Natural killer cell (primary cell): ENCODE measurements around the gene PRKAG2. TPM values are rescaled to one million over a fixed set of nuclear protein-coding genes. Genes with fewer than 3 reads are reported as not detected.

Experiments
- ATAC-seq, 3 donors: fragments of 150-1000 bp in 2 of 3; fragments of 200-7000 bp in 1 of 3; cut with Tn5 transposase; 1 replicate in 1 of 3; 2 replicates in 2 of 3; pipeline ENCODE4 v1.10.0; 2021; ENCODE audit warnings: mild to moderate bottlenecking in 2 of 3, moderate library complexity in 2 of 3
- DNase-seq, 2 donors: peaks; one replicate each; pipeline versions ENCODE4 v3.0.0 to v3.0.0-alpha.2; 2013 to 2021; ENCODE audit warnings: mixed read lengths in 1 of 2
- H3K27ac ChIP-seq: one replicate; pipeline ENCODE4 v1.5.1; 2013; ENCODE audit warnings: mild to moderate bottlenecking, low read length
- H3K27me3 ChIP-seq: one replicate; pipeline ENCODE4 v1.6.1; 2013; ENCODE audit warnings: low read length; ENCODE audit not compliant: control insufficient read depth, insufficient read depth
- H3K36me3 ChIP-seq: one replicate; pipeline ENCODE4 v1.6.1; 2013; ENCODE audit warnings: low read length; ENCODE audit not compliant: control insufficient read depth, insufficient read depth
- H3K4me1 ChIP-seq: one replicate; pipeline ENCODE4 v1.6.1; 2013; ENCODE audit warnings: low read length; ENCODE audit not compliant: control insufficient read depth, insufficient read depth
- H3K4me3 ChIP-seq: one replicate; pipeline ENCODE4 v1.5.1; 2013; ENCODE audit warnings: low read length
- H3K9me3 ChIP-seq: one replicate; pipeline ENCODE4 v1.6.1; 2013; ENCODE audit warnings: low read length; ENCODE audit not compliant: control insufficient read depth, insufficient read depth
- H3K27ac Mint-ChIP-seq, 2 donors: one replicate each; pipeline ENCODE4 v1.8.0; 2022; ENCODE audit warnings: mild to moderate bottlenecking in 2 of 2, mixed read lengths in 2 of 2, moderate library complexity in 1 of 2
- H3K27me3 Mint-ChIP-seq, 2 donors: one replicate each; pipeline ENCODE4 v1.8.0; 2022; ENCODE audit warnings: low read depth in 2 of 2, mixed read lengths in 2 of 2
- H3K36me3 Mint-ChIP-seq: one replicate; pipeline ENCODE4 v1.8.0; 2022; ENCODE audit warnings: mixed read lengths
- H3K4me1 Mint-ChIP-seq, 2 donors: one replicate each; pipeline ENCODE4 v1.8.0; 2022; ENCODE audit warnings: mixed read lengths in 2 of 2
- H3K4me3 Mint-ChIP-seq: one replicate; pipeline ENCODE4 v1.8.0; 2022; ENCODE audit warnings: mild to moderate bottlenecking, moderate library complexity, mixed read lengths
- H3K9me3 Mint-ChIP-seq, 2 donors: one replicate each; pipeline ENCODE4 v1.8.0; 2022; ENCODE audit warnings: mixed read lengths in 2 of 2
- CTCF ChIP-seq: fragments of 200-600 bp; IDR thresholded peaks from one replicate; pipeline ENCODE4 v1.8.0; 2022; ENCODE audit warnings: antibody characterized with exemption
- WGBS: methylation state at CpG from one replicate; pipeline ENCODE4 v1.1.7; 2013; ENCODE audit warnings: missing lambda C conversion rate; ENCODE audit not compliant: insufficient coverage; 5-methylcytosine and 5-hydroxymethylcytosine counted together
- intact Hi-C: fragments of 100-400 bp; cut with micrococcal nuclease; formaldehyde crosslinking; loops from one replicate; pipeline ENCODE4 v1.14.2; 2022
- total RNA-seq, 4 donors: library from RNA; stranded (reverse); fragments of 120-200 nt in 1 of 4; gene quantifications; one replicate each; pipeline versions ENCODE4 v1.2.3 to v1.2.4, GENCODE V29; 2013 to 2022

Gene PRKAG2
- total RNA-seq, 3 donors from 2014 or later (not counting 1 experiment from before 2014, with no cell fraction given): 42.6 to 66.5 (median 64.4) TPM

- WGBS: 98% methylated on average over 4 of the region's 4 CpGs
Measured at GRCh38 chr7:151650161-151650560, 226.8 kb downstream of the PRKAG2 start.

GRCh38 chr7:151648429-151648828 is 228.5 kb downstream of the PRKAG2 start:
- Mint-ChIP-seq H3K9me3 (no peaks in the 10 kb centered on the region), H3K36me3 (no peaks in the 10 kb centered on the region), H3K4me3 (no peak overlapping the region), H3K4me1 (no peaks in the 10 kb centered on the region), H3K27ac (no peak overlapping the region), H3K27me3 (no peaks in the 10 kb centered on the region)
- DNase-seq: no peak
- no peak for TF ChIP-seq CTCF
- H3K4me3 ChIP-seq: no peak overlapping the region
- 88% methylated on average over 6 of the region's 6 CpGs for WGBS
- no peak overlapping the region for H3K27ac ChIP-seq
- intact Hi-C loops: no loop called here
- no peaks in the 10 kb centered on the region for H3K4me1 ChIP-seq
- H3K27me3 ChIP-seq: no peaks in the 10 kb centered on the region
- H3K36me3 ChIP-seq: peaks cover 2% of the 10 kb centered on the region
- ATAC-seq: no peak
- H3K9me3 ChIP-seq: no peaks in the 10 kb centered on the region

More at GRCh38 chr7:151650161-151650560, 226.8 kb downstream of the PRKAG2 start:
- ATAC-seq (no peak), DNase-seq (no peak)
- no peaks in the 10 kb centered on the region for H3K27me3 ChIP-seq
- H3K9me3 Mint-ChIP-seq: no peaks in the 10 kb centered on the region
- intact Hi-C loops: no loop called here
- H3K36me3 Mint-ChIP-seq: no peaks in the 10 kb centered on the region
- H3K27ac Mint-ChIP-seq: no peak overlapping the region
- H3K27me3 Mint-ChIP-seq: no peaks in the 10 kb centered on the region
- H3K4me3 Mint-ChIP-seq: no peak overlapping the region
- no peak for TF ChIP-seq CTCF
- no peak overlapping the region for H3K27ac ChIP-seq
- H3K4me3 ChIP-seq: no peak overlapping the region
- peaks cover 2% of the 10 kb centered on the region for H3K36me3 ChIP-seq
- no peaks in the 10 kb centered on the region for H3K4me1 ChIP-seq
- no peaks in the 10 kb centered on the region for H3K4me1 Mint-ChIP-seq
- H3K9me3 ChIP-seq: no peaks in the 10 kb centered on the region

GRCh38 chr7:151647874-151648273 is 229.0 kb downstream of the PRKAG2 start:
- no peak for TF ChIP-seq CTCF
- H3K36me3 Mint-ChIP-seq: no peaks in the 10 kb centered on the region
- no peak overlapping the region for H3K27ac Mint-ChIP-seq
- H3K4me3 Mint-ChIP-seq: no peak overlapping the region
- Histone ChIP-seq H3K9me3 (no peaks in the 10 kb centered on the region), H3K4me3 (no peak overlapping the region), H3K27me3 (no peaks in the 10 kb centered on the region), H3K27ac (no peak overlapping the region), H3K4me1 (no peaks in the 10 kb centered on the region), H3K36me3 (peaks cover 2% of the 10 kb centered on the region)
- no peak for ATAC-seq
- WGBS: 92% methylated on average over 2 of the region's 3 CpGs
- DNase-seq: no peak
- H3K4me1 Mint-ChIP-seq: no peaks in the 10 kb centered on the region
- H3K9me3 Mint-ChIP-seq: no peaks in the 10 kb centered on the region
- intact Hi-C loops: no loop called here
- H3K27me3 Mint-ChIP-seq: no peaks in the 10 kb centered on the region

- no peaks in the 10 kb centered on the region for H3K36me3 Mint-ChIP-seq
- Histone ChIP-seq H3K36me3 (peaks cover 2% of the 10 kb centered on the region), H3K9me3 (no peaks in the 10 kb centered on the region), H3K4me3 (no peak overlapping the region), H3K27ac (no peak overlapping the region), H3K27me3 (no peaks in the 10 kb centered on the region), H3K4me1 (no peaks in the 10 kb centered on the region)
- intact Hi-C loops: no loop called here
- H3K4me3 Mint-ChIP-seq: no peak overlapping the region
- DNase-seq (no peak), ATAC-seq (no peak)
- H3K9me3 Mint-ChIP-seq: no peaks in the 10 kb centered on the region
- no peak overlapping the region for H3K27ac Mint-ChIP-seq
- WGBS: 88% methylated on average over 5 of the region's 5 CpGs
- no peak for TF ChIP-seq CTCF
- no peaks in the 10 kb centered on the region for H3K27me3 Mint-ChIP-seq
- no peaks in the 10 kb centered on the region for H3K4me1 Mint-ChIP-seq
Measured at GRCh38 chr7:151647006-151647405, 229.9 kb downstream of the PRKAG2 start.
